GM21423 (cell line): ENCODE data around the gene ALG8.

Experiments
- ATAC-seq: cut with Tn5 transposase; IDR thresholded peaks from one replicate; pipeline ENCODE4 v1.9.1; 2021; ENCODE audit warnings: mild to moderate bottlenecking, moderate library complexity; ENCODE audit not compliant: unreplicated experiment

The ALG8 gene

GRCh38 chr11:78160557-78160956 lies 21.1 kb upstream of the ALG8 start:
- no peak for ATAC-seq

GRCh38 chr11:78158987-78159652 lies 19.7 kb upstream of the ALG8 start:
- no peak for ATAC-seq

GRCh38 chr11:78156127-78156844 lies 16.9 kb upstream of the ALG8 start:
- ATAC-seq, result no peak

- ATAC-seq, result no peak
Observed at GRCh38 chr11:78151804-78152203, 12.4 kb upstream of the ALG8 start.

GRCh38 chr11:78150754-78151153 lies 11.3 kb upstream of the ALG8 start:
- ATAC-seq, result no peak

GRCh38 chr11:78150346-78150745 lies 10.9 kb upstream of the ALG8 start:
- no peak for ATAC-seq

- ATAC-seq, result no peak
Observed at GRCh38 chr11:78149646-78150045, 10.2 kb upstream of the ALG8 start.

GRCh38 chr11:78147807-78148206 lies 8.4 kb upstream of the ALG8 start:
- no peak for ATAC-seq

GRCh38 chr11:78145511-78146025 lies 6.1 kb upstream of the ALG8 start:
- no peak for ATAC-seq

GRCh38 chr11:78140392-78141077 lies 1.1 kb upstream of the ALG8 start:
- no peak for ATAC-seq

GRCh38 chr11:78138694-78139421 lies 568 bp downstream of the ALG8 start:
- ATAC-seq, result peak; percentile 23

GRCh38 chr11:78138291-78138690 lies 1.1 kb downstream of the ALG8 start:
- ATAC-seq, result no peak

- ATAC-seq, result no peak
Observed at GRCh38 chr11:78132475-78132874, 7.0 kb downstream of the ALG8 start.

- ATAC-seq, result no peak
Observed at GRCh38 chr11:78131956-78132355, 7.5 kb downstream of the ALG8 start.

- no peak for ATAC-seq
Observed at GRCh38 chr11:78127403-78127802, 12.0 kb downstream of the ALG8 start.

GRCh38 chr11:78112582-78113275 lies 26.7 kb downstream of the ALG8 start:
- ATAC-seq, result no peak

- no peak for ATAC-seq
Observed at GRCh38 chr11:78111298-78111697, 28.1 kb downstream of the ALG8 start.

GRCh38 chr11:78110830-78111229 lies 28.6 kb downstream of the ALG8 start:
- no peak for ATAC-seq

- no peak for ATAC-seq
Observed at GRCh38 chr11:78110351-78110750, 29.1 kb downstream of the ALG8 start.
